GM12878 (cell line): ENCODE data around the gene CCDC78. TPM values are rescaled to one million over a fixed set of nuclear protein-coding genes. Genes with fewer than 3 reads are reported as not detected.

Source experiments
- BMI1 ChIP-seq: fragments of 450-650 bp; IDR thresholded peaks from 2 replicates; pipeline ENCODE4 v1.6.1; 2016; ENCODE audit warnings: mild to moderate bottlenecking, moderate library complexity, borderline replicate concordance
- CREM ChIP-seq: IDR thresholded peaks from 2 replicates; pipeline ENCODE4 v1.6.1; 2014; ENCODE audit warnings: antibody characterized with exemption, low read depth
- GABPA ChIP-seq: IDR thresholded peaks from 2 replicates; pipeline ENCODE4 v1.6.1; 2014; ENCODE audit warnings: antibody characterized with exemption, low read depth, mild to moderate bottlenecking, inconsistent platforms
- GATAD2B ChIP-seq: fragments of 450-650 bp; conservative IDR thresholded peaks from 2 replicates; pipeline ENCODE4 v1.6.1; 2017; ENCODE audit warnings: low read depth, mild to moderate bottlenecking, moderate library complexity
- HDGF ChIP-seq: fragments of 450-650 bp; IDR thresholded peaks from 2 replicates; pipeline ENCODE4 v1.6.1; 2016; ENCODE audit warnings: antibody characterized with exemption
- MEF2A ChIP-seq: IDR thresholded peaks from 2 replicates; pipeline ENCODE4 v1.6.1; 2011; ENCODE audit warnings: low read depth, mild to moderate bottlenecking, low read length, moderate library complexity; ENCODE audit not compliant: insufficient read depth
- MYC ChIP-seq: IDR thresholded peaks from 2 replicates; pipeline ENCODE4 v1.6.1; 2011; ENCODE audit warnings: mild to moderate bottlenecking, low read length, moderate library complexity, inconsistent platforms; ENCODE audit not compliant: insufficient read depth, insufficient replicate concordance, insufficient read length, severe bottlenecking
- NKRF ChIP-seq: fragments of 450-650 bp; conservative IDR thresholded peaks from 2 replicates; pipeline ENCODE4 v1.6.1; 2017; ENCODE audit warnings: mild to moderate bottlenecking, moderate library complexity
- PAX8 ChIP-seq: fragments of 450-650 bp; IDR thresholded peaks from 2 replicates; pipeline ENCODE4 v1.6.1; 2017; ENCODE audit warnings: mild to moderate bottlenecking, moderate library complexity
- PKNOX1 ChIP-seq: fragments of 450-650 bp; IDR thresholded peaks from 2 replicates; pipeline ENCODE4 v1.6.1; 2016; ENCODE audit warnings: mild to moderate bottlenecking
- POLR2AphosphoS2 ChIP-seq: IDR thresholded peaks from 2 replicates; pipeline ENCODE4 v1.6.1; 2011; ENCODE audit warnings: low read depth, mild to moderate bottlenecking, low read length, improper control_type of control experiment, moderate library complexity
- POLR2AphosphoS5 ChIP-seq: IDR thresholded peaks from 2 replicates; pipeline ENCODE4 v1.6.1; 2011; ENCODE audit warnings: mild to moderate bottlenecking, low read length, inconsistent platforms
- POU2F2 ChIP-seq: IDR thresholded peaks from 3 replicates; pipeline ENCODE4 v1.6.1; 2011; ENCODE audit warnings: low read depth, mild to moderate bottlenecking, low read length, borderline replicate concordance
- SIN3A ChIP-seq: IDR thresholded peaks from 2 replicates; pipeline ENCODE4 v1.6.1; 2012; ENCODE audit warnings: low read depth, low read length, improper control_type of control experiment
- SMAD5 ChIP-seq: IDR thresholded peaks from 2 replicates; pipeline ENCODE4 v1.6.1; 2016; ENCODE audit warnings: antibody characterized with exemption, low read depth
- SRF ChIP-seq, 2 experiments: IDR thresholded peaks; 2 replicates each; pipeline ENCODE4 v1.6.1; 2011; ENCODE audit warnings: low read depth in 2 of 2, low read length in 2 of 2, mild to moderate bottlenecking in 1 of 2, moderate library complexity in 1 of 2
- TAF1 ChIP-seq: IDR thresholded peaks from 2 replicates; pipeline ENCODE4 v1.6.1; 2011; ENCODE audit warnings: mild to moderate bottlenecking, low read depth, low read length, borderline replicate concordance
- TBL1XR1 ChIP-seq: IDR thresholded peaks from 2 replicates; pipeline ENCODE4 v1.6.1; 2012; ENCODE audit warnings: low read depth, low read length, improper control_type of control experiment
- USF2 ChIP-seq: IDR thresholded peaks from 2 replicates; pipeline ENCODE4 v1.6.1; 2011; ENCODE audit warnings: low read depth, low read length, improper control_type of control experiment, borderline replicate concordance
- YBX1 ChIP-seq: fragments of 450-650 bp; IDR thresholded peaks from 2 replicates; pipeline ENCODE4 v1.6.1; 2016; ENCODE audit warnings: antibody characterized with exemption
- ZNF207 ChIP-seq: fragments of 450-650 bp; IDR thresholded peaks from 2 replicates; pipeline ENCODE4 v1.6.1; 2014; ENCODE audit warnings: antibody characterized with exemption, mild to moderate bottlenecking, borderline replicate concordance
- ZNF217 ChIP-seq: fragments of 450-650 bp; IDR thresholded peaks from 2 replicates; pipeline ENCODE4 v1.6.1; 2017; ENCODE audit warnings: antibody characterized with exemption, mild to moderate bottlenecking
- polyA plus RNA-seq, 11 experiments: library from polyadenylated mRNA; depleted of rRNA in 4 of 11; unstranded in 6 of 11; stranded (reverse) in 5 of 11; fragments of >200 nt; fragmentation: Nextera tagmentation in 4 of 11; fragmentation: Illumina TruSeq in 1 of 11; extraction: Ambion mirVana in 4 of 11; extraction: Trizol in 1 of 11; gene quantifications; 1 replicate in 1 of 11; 2 replicates in 10 of 11; pipeline versions ENCODE4 v1.2.1 to v1.2.3, GENCODE V29; 2011 to 2016; ENCODE audit warnings: inconsistent platforms in 2 of 11, missing spikeins in 2 of 11, low read depth in 1 of 11
- total RNA-seq, 4 experiments: library from RNA; depleted of rRNA in 3 of 4; stranded (reverse); fragments of >200 nt in 3 of 4; fragmentation: Illumina TruSeq in 1 of 4; extraction: Trizol in 1 of 4; gene quantifications; 2 replicates each; pipeline versions ENCODE4 v1.2.1 to v1.2.3, GENCODE V29; 2013 to 2021
- TF ChIP-seq, protein P1 (sequence below): IDR thresholded peaks from 2 replicates; pipeline ENCODE4 v1.6.1; 2011; ENCODE audit warnings: borderline replicate concordance, low read depth, mild to moderate bottlenecking, moderate library complexity, mixed read lengths, low read length; ENCODE audit not compliant: insufficient read depth; ENCODE audit errors: extremely low read length
- TF ChIP-seq, protein P2 (sequence below): IDR thresholded peaks from 2 replicates; pipeline ENCODE4 v1.6.1; 2011; ENCODE audit warnings: mild to moderate bottlenecking, low read depth, low read length, moderate library complexity; ENCODE audit not compliant: insufficient replicate concordance

The CCDC78 gene
- total and polyA plus RNA-seq, 10 of the 15 experiments (the other 5 are each of a cell fraction or from before 2014, with no cell fraction given): 0.10 to 26.2 (median 5.4) TPM

GRCh38 chr16:684071-684794 lies 42.0 kb downstream of the CCDC78 start, which contains the start of gene JMJD8 (continued):
- TF ChIP-seq NKRF (peak; percentile 74; the same call in 1 of the 2 replicates), PKNOX1 (peak; percentile 64; the same call in 1 of the 2 replicates), SRF (IDR thresholded peaks at IDR 0.05; ENCODE audit: low read depth in 2 of 2, low read length in 2 of 2) (peak; percentile 84 to 89), GATAD2B (peak; percentile 52; the same call in 1 of the 2 replicates), HDGF (peak; percentile 31; the same call in 1 of the 2 replicates), MYC (peak; percentile 57), MEF2A (0 out of 2 replicates have a peak, but pooled peaks have one; percentile 27), SIN3A (peak; percentile 91), GABPA (peak; percentile 95), CREM (peak; percentile 80; the same call in 1 of the 2 replicates), PAX8 (no peak), POLR2AphosphoS5 (0 out of 2 replicates have a peak, but pooled peaks have one; percentile 79), YBX1 (no peak), ZNF217 (no peak), POU2F2 (peak; percentile 80; the same call in 2 of the 3 replicates), SMAD5 (0 out of 2 replicates have a peak, but pooled peaks have one; percentile 45), ZNF207 (peak; percentile 76; the same call in 1 of the 2 replicates), POLR2AphosphoS2 (peak; percentile 96), USF2 (no peak), TAF1 (peak; percentile 90), TBL1XR1 (no peak), BMI1 (peak; percentile 99)
- TF ChIP-seq, protein P1, sequence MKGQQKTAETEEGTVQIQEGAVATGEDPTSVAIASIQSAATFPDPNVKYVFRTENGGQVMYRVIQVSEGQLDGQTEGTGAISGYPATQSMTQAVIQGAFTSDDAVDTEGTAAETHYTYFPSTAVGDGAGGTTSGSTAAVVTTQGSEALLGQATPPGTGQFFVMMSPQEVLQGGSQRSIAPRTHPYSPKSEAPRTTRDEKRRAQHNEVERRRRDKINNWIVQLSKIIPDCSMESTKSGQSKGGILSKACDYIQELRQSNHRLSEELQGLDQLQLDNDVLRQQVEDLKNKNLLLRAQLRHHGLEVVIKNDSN: peak; percentile 38
- TF ChIP-seq, protein P2, sequence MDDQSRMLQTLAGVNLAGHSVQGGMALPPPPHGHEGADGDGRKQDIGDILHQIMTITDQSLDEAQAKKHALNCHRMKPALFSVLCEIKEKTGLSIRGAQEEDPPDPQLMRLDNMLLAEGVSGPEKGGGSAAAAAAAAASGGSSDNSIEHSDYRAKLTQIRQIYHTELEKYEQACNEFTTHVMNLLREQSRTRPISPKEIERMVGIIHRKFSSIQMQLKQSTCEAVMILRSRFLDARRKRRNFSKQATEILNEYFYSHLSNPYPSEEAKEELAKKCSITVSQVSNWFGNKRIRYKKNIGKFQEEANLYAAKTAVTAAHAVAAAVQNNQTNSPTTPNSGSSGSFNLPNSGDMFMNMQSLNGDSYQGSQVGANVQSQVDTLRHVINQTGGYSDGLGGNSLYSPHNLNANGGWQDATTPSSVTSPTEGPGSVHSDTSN: no peak
